Subcutaneous adipose tissue (tissue), 4 donors: ENCODE data around the gene B4GALNT4. TPM values are rescaled to one million over a fixed set of nuclear protein-coding genes. Genes with fewer than 3 reads are reported as not detected.

Source experiments
- CTCF ChIP-seq: fragments of 450-650 bp; IDR thresholded peaks from one replicate; pipeline ENCODE4 v1.5.1; 2016; ENCODE audit warnings: low read depth, mild to moderate bottlenecking, control low read depth, antibody characterized with exemption, moderate library complexity
- total RNA-seq, 4 donors: library from RNA; depleted of rRNA; stranded (reverse); fragments of >200 nt; gene quantifications; one replicate each; pipeline ENCODE4 v1.1.0, GENCODE V29; 2016

The B4GALNT4 gene
- total RNA-seq, 4 donors from 2014 or later, result 0.22 TPM; not detected in 3

GRCh38 chr11:328012-328411 is 41.3 kb upstream of the B4GALNT4 start:
- no peak for TF ChIP-seq CTCF

GRCh38 chr11:329886-330253 is 39.4 kb upstream of the B4GALNT4 start:
- no peak for TF ChIP-seq CTCF

- TF ChIP-seq CTCF, result no peak
Observed at GRCh38 chr11:330307-330693, 39.0 kb upstream of the B4GALNT4 start.

GRCh38 chr11:330694-331357 is 38.5 kb upstream of the B4GALNT4 start:
- TF ChIP-seq CTCF, result no peak

GRCh38 chr11:331358-332060 is 37.8 kb upstream of the B4GALNT4 start:
- no peak for TF ChIP-seq CTCF

- TF ChIP-seq CTCF, result no peak
Observed at GRCh38 chr11:332651-333480, 36.4 kb upstream of the B4GALNT4 start.
